SK-N-SH (cell line): Measurements from ENCODE around the gene PCBP3. TPM values are rescaled to one million over a fixed set of nuclear protein-coding genes. Genes with fewer than 3 reads are reported as not detected.

Experiments used
- CTCF ChIA-PET: fragments of 300-600, 350-600 bp; formaldehyde crosslinking; extraction: SDS; loops from one replicate; lab custom pipeline; 2021; lab: Yijun Ruan, JAX
- POLR2A ChIA-PET: fragments of 350-600 bp; sonication (Branson Sonifier 250); formaldehyde crosslinking; extraction: SDS; loops from one replicate; lab custom pipeline; 2020; ENCODE audit warnings: antibody characterized with exemption, inconsistent platforms; lab: Yijun Ruan, JAX
- DNase-seq: peaks from one replicate; pipeline ENCODE4 v3.0.0; 2012
- H2AFZ ChIP-seq: fragments of 200-600 bp; sonication (generic); 2 replicates; pipeline ENCODE4 v1.8.1; 2016; ENCODE audit warnings: antibody characterized with exemption, mild to moderate bottlenecking, low read depth
- H3F3A ChIP-seq: fragments of 200-600 bp; sonication (generic); replicated peaks from 2 replicates; pipeline ENCODE3; 2016; ENCODE audit warnings: antibody characterized with exemption, mild to moderate bottlenecking; ENCODE audit not compliant: insufficient read depth
- H3K27ac ChIP-seq, 2 experiments: fragments of 200-500 bp in 1 of 2; fragments of 200-600 bp in 1 of 2; sonication (Bioruptor generic) in 1 of 2; sonication (generic), shearing (Covaris generic) in 1 of 2; 2 replicates each; pipeline versions ENCODE4 v1.5.1 to v1.6.1; 2014 to 2016; ENCODE audit warnings: low read depth in 2 of 2, inconsistent platforms in 1 of 2, low read length in 1 of 2, mild to moderate bottlenecking in 1 of 2, mixed read lengths in 1 of 2
- H3K27me3 ChIP-seq: fragments of 200-600 bp; sonication (generic), shearing (Covaris generic); 2 replicates; pipeline ENCODE4 v1.6.1; 2016; ENCODE audit warnings: mixed run types; ENCODE audit not compliant: insufficient read depth
- H3K36me3 ChIP-seq, 2 experiments: fragments of 200-500 bp in 1 of 2; fragments of 200-600 bp in 1 of 2; sonication (Bioruptor generic) in 1 of 2; sonication (generic) in 1 of 2; replicated peaks in 1 of 2; 2 replicates each; pipeline versions ENCODE3 to v1.5.1; 2014 to 2016; ENCODE audit warnings: low read length in 1 of 2, mild to moderate bottlenecking in 1 of 2; ENCODE audit not compliant: insufficient read depth in 2 of 2, control insufficient read depth in 1 of 2
- H3K4me1 ChIP-seq, 2 experiments: fragments of 200-500 bp in 1 of 2; fragments of 200-600 bp in 1 of 2; sonication (Bioruptor generic) in 1 of 2; sonication (generic), shearing (Covaris generic) in 1 of 2; 2 replicates each; pipeline versions ENCODE4 v1.5.1 to v1.6.1; 2014 to 2016; ENCODE audit warnings: low read depth in 1 of 2, low read length in 1 of 2, mixed run types in 1 of 2; ENCODE audit not compliant: insufficient read depth in 2 of 2, control insufficient read depth in 1 of 2
- H3K4me2 ChIP-seq: fragments of 200-600 bp; sonication (generic), shearing (Covaris generic); 2 replicates; pipeline ENCODE4 v1.6.1; 2017; ENCODE audit warnings: mixed run types
- H3K4me3 ChIP-seq, 2 experiments: fragments of 200-500 bp in 1 of 2; fragments of 200-600 bp in 1 of 2; sonication (Bioruptor generic) in 1 of 2; sonication (generic), shearing (Covaris generic) in 1 of 2; 2 replicates each; pipeline versions ENCODE4 v1.5.1 to v1.8.1; 2014 to 2016; ENCODE audit warnings: low read depth in 2 of 2, inconsistent platforms in 1 of 2, low read length in 1 of 2, mild to moderate bottlenecking in 1 of 2, mixed read lengths in 1 of 2, moderate library complexity in 1 of 2
- H3K79me2 ChIP-seq: fragments of 200-600 bp; sonication (generic); 2 replicates; pipeline ENCODE4 v1.8.1; 2017; ENCODE audit warnings: mild to moderate bottlenecking; ENCODE audit not compliant: insufficient read depth
- H3K9ac ChIP-seq: fragments of 200-600 bp; sonication (generic); 2 replicates; pipeline ENCODE4 v1.6.1; 2017; ENCODE audit warnings: mixed run types
- H3K9me2 ChIP-seq: fragments of 200-600 bp; sonication (generic); 2 replicates; pipeline ENCODE4 v1.6.1; 2017; ENCODE audit warnings: mixed run types
- H3K9me3 ChIP-seq: fragments of 200-600 bp; sonication (generic); 2 replicates; pipeline ENCODE4 v1.6.1; 2017; ENCODE audit warnings: mixed run types, mild to moderate bottlenecking, moderate library complexity
- H4K20me1 ChIP-seq: fragments of 200-600 bp; sonication (generic); 2 replicates; pipeline ENCODE4 v1.6.1; 2017; ENCODE audit warnings: mild to moderate bottlenecking, mixed run types; ENCODE audit not compliant: insufficient read depth
- CHD2 ChIP-seq: fragments of 150-350 bp; IDR thresholded peaks from 2 replicates; pipeline ENCODE4 v1.6.1; 2018; ENCODE audit warnings: low read length; ENCODE audit not compliant: partially characterized antibody
- CTCF ChIP-seq: fragments of 200-600 bp; sonication (generic); IDR thresholded peaks from 2 replicates; pipeline ENCODE4 v1.6.1; 2017; ENCODE audit warnings: antibody characterized with exemption, mild to moderate bottlenecking, moderate library complexity
- EP300 ChIP-seq, 2 experiments: IDR thresholded peaks; 2 replicates each; pipeline versions ENCODE4 v1.4.0 to v1.6.1; 2012; ENCODE audit warnings: borderline replicate concordance in 1 of 2, low read depth in 1 of 2, low read length in 1 of 2
- EZH2phosphoT487 ChIP-seq: fragments of 200-600 bp; sonication (generic); IDR thresholded peaks from 2 replicates; pipeline ENCODE4 v1.6.1; 2017; ENCODE audit warnings: low read depth, mixed run types, mild to moderate bottlenecking, antibody characterized with exemption, moderate library complexity, borderline replicate concordance
- GABPA ChIP-seq: IDR thresholded peaks from 2 replicates; pipeline ENCODE4 v1.4.0; 2012; ENCODE audit warnings: low read depth, mild to moderate bottlenecking
- IRF3 ChIP-seq: fragments of 150-350 bp; IDR thresholded peaks from 2 replicates; pipeline ENCODE4 v1.6.1; 2016; ENCODE audit warnings: mild to moderate bottlenecking, low read depth, low read length
- MXI1 ChIP-seq: IDR thresholded peaks from 2 replicates; pipeline ENCODE4 v1.6.1; 2012; ENCODE audit warnings: mild to moderate bottlenecking, low read depth, low read length, improper control_type of control experiment
- NRF1 ChIP-seq: IDR thresholded peaks from 2 replicates; pipeline ENCODE4 v1.6.1; 2012; ENCODE audit warnings: low read depth, mild to moderate bottlenecking, low read length
- RFX5 ChIP-seq: IDR thresholded peaks from 2 replicates; pipeline ENCODE4 v1.6.1; 2012; ENCODE audit warnings: mild to moderate bottlenecking, improper control_type of control experiment, low read length
- RXRA ChIP-seq: IDR thresholded peaks from 2 replicates; pipeline ENCODE4 v1.4.0; 2012; ENCODE audit warnings: low read depth, mild to moderate bottlenecking, borderline replicate concordance
- SMC3 ChIP-seq: IDR thresholded peaks from 2 replicates; pipeline ENCODE4 v1.6.1; 2012; ENCODE audit warnings: low read depth, low read length, improper control_type of control experiment
- TAF1 ChIP-seq: IDR thresholded peaks from 2 replicates; pipeline ENCODE4 v1.6.1; 2012; ENCODE audit warnings: low read depth, mild to moderate bottlenecking, low read length, moderate library complexity, borderline replicate concordance
- USF2 ChIP-seq: fragments of 150-350 bp; IDR thresholded peaks from 2 replicates; pipeline ENCODE4 v1.6.1; 2017; ENCODE audit warnings: antibody characterized with exemption, low read length, low read depth, borderline replicate concordance
- YY1 ChIP-seq: IDR thresholded peaks from 2 replicates; pipeline ENCODE4 v1.4.0; 2012; ENCODE audit warnings: low read depth, mild to moderate bottlenecking
- WGBS: methylation state at CpG from one replicate; pipeline ENCODE4 v1.1.6; 2017; ENCODE audit warnings: low lambda C conversion rate; 5-methylcytosine and 5-hydroxymethylcytosine counted together
- polyA plus RNA-seq, 3 experiments: library from polyadenylated mRNA; depleted of rRNA; stranded (reverse); fragments of >200 nt; gene quantifications; 2 replicates each; pipeline ENCODE4 v1.2.3, GENCODE V29; 2012
- TF ChIP-seq, protein P1 (sequence below): IDR thresholded peaks from 2 replicates; pipeline ENCODE4 v1.4.0; 2012; ENCODE audit warnings: low read depth, borderline replicate concordance

Gene PCBP3
- polyA plus RNA-seq, 1 of the 3 experiments (the other 2 are of a cell fraction), result 9.5 TPM

GRCh38 chr21:45763074-45763473 is 119.5 kb downstream of the PCBP3 start:
- H4K20me1 ChIP-seq, result no peaks in the 10 kb centered on the region
- no peaks in the 10 kb centered on the region for H3K9me3 ChIP-seq
- H3K9me2 ChIP-seq, result no peaks in the 10 kb centered on the region
- peaks cover 14 to 61% of the 10 kb centered on the region in 2 experiments for H3K4me1 ChIP-seq
- no peak overlapping the region for H3K4me2 ChIP-seq
- H2AFZ ChIP-seq, result no peak overlapping the region
- H3K9ac ChIP-seq, result no peak overlapping the region
- no peaks in the 10 kb centered on the region for H3F3A ChIP-seq
- no peaks in the 10 kb centered on the region for H3K79me2 ChIP-seq
- TF ChIP-seq CHD2 (no peak), TAF1 (no peak), GABPA (no peak), YY1 (no peak), EZH2phosphoT487 (no peak), MXI1 (no peak), RFX5 (no peak), SMC3 (no peak), EP300 (IDR thresholded peaks at IDR 0.05; ENCODE audit: borderline replicate concordance in 1 of 2, low read depth in 1 of 2, low read length in 1 of 2) (no peak), RXRA (no peak), IRF3 (no peak), USF2 (no peak), NRF1 (no peak), CTCF (no peak)
- TF ChIP-seq, protein P1, sequence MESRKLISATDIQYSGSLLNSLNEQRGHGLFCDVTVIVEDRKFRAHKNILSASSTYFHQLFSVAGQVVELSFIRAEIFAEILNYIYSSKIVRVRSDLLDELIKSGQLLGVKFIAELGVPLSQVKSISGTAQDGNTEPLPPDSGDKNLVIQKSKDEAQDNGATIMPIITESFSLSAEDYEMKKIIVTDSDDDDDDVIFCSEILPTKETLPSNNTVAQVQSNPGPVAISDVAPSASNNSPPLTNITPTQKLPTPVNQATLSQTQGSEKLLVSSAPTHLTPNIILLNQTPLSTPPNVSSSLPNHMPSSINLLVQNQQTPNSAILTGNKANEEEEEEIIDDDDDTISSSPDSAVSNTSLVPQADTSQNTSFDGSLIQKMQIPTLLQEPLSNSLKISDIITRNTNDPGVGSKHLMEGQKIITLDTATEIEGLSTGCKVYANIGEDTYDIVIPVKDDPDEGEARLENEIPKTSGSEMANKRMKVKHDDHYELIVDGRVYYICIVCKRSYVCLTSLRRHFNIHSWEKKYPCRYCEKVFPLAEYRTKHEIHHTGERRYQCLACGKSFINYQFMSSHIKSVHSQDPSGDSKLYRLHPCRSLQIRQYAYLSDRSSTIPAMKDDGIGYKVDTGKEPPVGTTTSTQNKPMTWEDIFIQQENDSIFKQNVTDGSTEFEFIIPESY, result no peak
- POLR2A ChIA-PET, result no interaction called here
- no peak overlapping the region for H3K27ac ChIP-seq
- WGBS, result 97% methylated on average over 19 of the region's 19 CpGs
- CTCF ChIA-PET, result interaction anchor here (1.5 to 2.1 kb wide), 2 partner anchors 11 to 207 kb away, joined by 4 to 16 read pairs; no protein-coding TSS in a partner anchor
- H3K4me3 ChIP-seq, result no peak overlapping the region
- H3K27me3 ChIP-seq, result no peaks in the 10 kb centered on the region
- peaks cover 0 to 5% of the 10 kb centered on the region in 2 experiments for H3K36me3 ChIP-seq
- DNase-seq, result no peak
